GM21367 (cell line): Measurements from ENCODE around the gene ATP13A3.
"Not testable (repeated sequence)": the region's sequence is repeated elsewhere in the genome, so short reads cannot be mapped to it uniquely, and the experiment has no call there.

ENCODE experiments used
- ATAC-seq: cut with Tn5 transposase; IDR thresholded peaks from one replicate; pipeline ENCODE4 v1.9.1; 2021; ENCODE audit not compliant: unreplicated experiment

ATP13A3 gene

GRCh38 chr3:194486540-194487288 is at the start of gene ATP13A3:
Gene ATP13A3 (minus strand): TSS chr3:194487002. CDS start chr3:194462190, 24,812 bp downstream.
- peak; percentile 63 for ATAC-seq

DNA sequence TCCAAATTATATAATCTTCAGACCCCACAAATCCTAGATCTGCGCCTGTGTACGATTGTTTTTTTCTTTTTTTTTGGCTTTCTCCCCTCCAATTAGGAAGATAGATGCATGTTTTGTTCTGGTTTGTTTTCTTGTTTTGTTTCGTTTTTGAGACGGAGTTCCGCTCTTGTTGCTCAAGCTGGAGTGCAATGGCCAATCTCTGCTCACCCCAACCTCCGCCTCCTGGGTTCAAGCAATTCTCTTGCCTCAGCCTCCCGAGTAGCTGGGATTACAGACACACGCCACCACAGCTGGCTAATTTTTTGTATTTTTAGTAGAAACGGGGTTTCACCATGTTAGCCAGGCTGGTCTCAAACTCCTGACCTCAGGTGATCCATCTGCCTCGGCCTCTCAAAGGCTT is 48.4 kb upstream of the ATP13A3 start:
- ATAC-seq = not testable (repeated sequence)

- ATAC-seq = no peak
Observed at GRCh38 chr3:194534243-194534642, 47.4 kb upstream of the ATP13A3 start.

GRCh38 chr3:194532591-194532990 is 45.8 kb upstream of the ATP13A3 start:
- no peak for ATAC-seq

- ATAC-seq = no peak
Observed at GRCh38 chr3:194527726-194528125, 40.9 kb upstream of the ATP13A3 start.

GRCh38 chr3:194526164-194526563 is 39.4 kb upstream of the ATP13A3 start:
- no peak for ATAC-seq

GRCh38 chr3:194522579-194523046 is 35.8 kb upstream of the ATP13A3 start:
- no peak for ATAC-seq

- no peak for ATAC-seq
Observed at GRCh38 chr3:194521510-194522260, 34.9 kb upstream of the ATP13A3 start.

- ATAC-seq = not testable (repeated sequence)
Observed at GRCh38 chr3:194520682-194521162, 33.9 kb upstream of the ATP13A3 start.

GRCh38 chr3:194520201-194520600 is 33.4 kb upstream of the ATP13A3 start:
- ATAC-seq = not testable (repeated sequence)

GRCh38 chr3:194518652-194519051 is 31.9 kb upstream of the ATP13A3 start:
- ATAC-seq = no peak

DNA sequence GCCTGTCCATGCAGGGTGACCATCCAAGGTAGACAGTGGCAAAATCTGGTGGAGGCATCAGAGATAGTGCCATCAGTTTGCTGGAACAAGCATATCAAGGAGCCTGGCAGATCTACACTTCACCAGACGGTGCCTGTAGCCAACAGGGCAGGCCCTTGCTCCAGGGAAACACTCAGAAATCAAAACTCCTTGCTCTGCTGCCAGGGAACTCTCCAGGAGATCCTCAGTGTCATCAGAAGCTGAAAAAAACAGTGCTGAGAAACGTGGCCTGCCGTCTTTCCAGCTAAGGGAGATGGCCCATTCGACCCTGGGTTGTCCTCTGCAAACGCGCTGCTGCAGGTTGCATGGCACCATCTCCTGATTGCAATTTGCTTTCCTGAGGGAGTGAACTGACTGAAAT is 30.5 kb upstream of the ATP13A3 start:
- no peak for ATAC-seq

DNA sequence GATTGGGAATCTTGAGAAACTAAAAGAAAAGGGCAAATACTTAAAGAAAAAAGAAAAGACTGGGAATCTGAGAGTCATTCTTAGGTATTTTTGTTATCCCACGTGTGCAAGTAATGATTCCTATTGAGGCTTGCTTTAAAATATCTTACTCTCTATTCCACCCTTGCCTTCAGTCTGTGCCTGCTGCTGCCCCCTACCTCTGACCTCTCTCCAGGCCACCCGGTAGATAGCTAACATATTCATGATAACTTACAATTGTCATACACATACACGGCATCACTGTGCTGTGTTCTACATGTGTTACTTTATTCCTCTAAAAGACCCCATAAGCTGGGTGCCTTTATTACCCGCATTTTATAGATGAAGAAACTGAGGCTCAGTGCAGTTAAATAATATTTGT is 27.8 kb upstream of the ATP13A3 start:
- no peak for ATAC-seq

GRCh38 chr3:194512895-194513601 is 26.2 kb upstream of the ATP13A3 start:
- ATAC-seq = no peak

- ATAC-seq = no peak
Observed at GRCh38 chr3:194508491-194509453, 22.0 kb upstream of the ATP13A3 start.

DNA sequence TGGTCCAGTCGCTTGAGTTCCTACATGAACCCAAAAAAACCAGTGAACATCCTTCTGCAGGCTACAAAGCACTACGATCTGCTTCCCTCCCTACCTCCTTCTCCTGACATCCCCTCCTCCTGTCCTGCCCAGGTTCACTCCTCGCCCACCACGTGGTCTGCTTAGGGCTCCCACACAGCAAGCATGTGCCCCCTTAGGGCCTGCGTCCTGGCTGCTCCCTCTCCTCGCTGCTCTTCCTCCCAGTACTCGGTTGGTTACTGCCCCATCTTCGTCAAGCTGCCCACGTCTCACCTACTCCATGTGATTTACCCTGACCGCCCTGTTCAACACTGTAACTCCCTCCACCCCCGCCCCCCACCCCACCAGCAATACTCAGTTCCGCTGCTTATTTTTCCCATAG is 20.8 kb upstream of the ATP13A3 start:
- ATAC-seq = no peak

- ATAC-seq = no peak
Observed at GRCh38 chr3:194505791-194506415, 19.1 kb upstream of the ATP13A3 start.

DNA sequence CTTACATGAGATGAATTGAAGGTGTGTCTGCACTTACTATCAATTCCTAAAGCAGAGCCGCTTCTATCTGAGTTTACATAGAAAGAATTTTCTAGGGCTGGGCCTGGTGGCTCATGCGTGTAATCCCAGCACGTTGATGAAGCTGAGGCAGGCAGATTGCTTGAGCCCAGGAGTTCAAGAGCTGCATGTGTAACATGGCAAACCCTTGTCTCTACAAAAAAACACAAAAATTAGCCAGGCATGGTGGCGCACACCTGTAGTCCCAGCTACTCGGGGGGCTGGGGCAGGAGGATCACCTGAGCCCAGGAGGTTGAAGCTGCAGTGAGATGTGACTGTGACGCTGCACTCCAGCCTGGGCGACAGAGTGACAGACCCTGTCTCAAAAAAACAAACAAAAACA is 18.1 kb upstream of the ATP13A3 start:
- ATAC-seq = no peak

GRCh38 chr3:194504146-194504545 is 17.3 kb upstream of the ATP13A3 start:
- no peak for ATAC-seq

DNA sequence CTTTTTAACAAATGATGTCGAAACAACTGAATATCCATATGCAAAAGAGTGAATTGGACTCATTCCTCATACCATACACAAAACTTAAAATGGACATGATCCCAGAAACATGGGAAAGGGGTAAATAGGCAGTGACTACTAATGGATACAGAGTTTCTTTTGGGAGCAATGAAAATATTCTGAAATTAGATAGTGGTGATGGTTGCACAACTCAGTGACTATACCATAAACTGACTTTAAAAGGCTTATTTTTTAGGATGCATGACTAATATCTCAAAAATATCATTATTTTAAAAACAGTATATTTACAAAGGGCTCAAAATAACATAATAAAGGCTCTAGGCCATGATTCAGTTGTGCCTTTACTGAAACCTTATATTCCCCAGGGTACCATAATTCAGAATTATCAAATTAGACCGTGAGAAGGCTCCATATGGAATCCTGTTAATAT is 16.3 kb upstream of the ATP13A3 start:
- no peak for ATAC-seq
